GM12891 (cell line): ENCODE results near the gene WEE2.

ENCODE experiments used
- POLR2A ChIP-seq: IDR thresholded peaks from 2 replicates; pipeline ENCODE4 v1.6.1; 2011; ENCODE audit warnings: low read depth, low read length, control low read depth
- POLR2AphosphoS5 ChIP-seq: IDR thresholded peaks from 2 replicates; pipeline ENCODE4 v1.6.1; 2011; ENCODE audit warnings: low read depth, low read length, control low read depth
- SPI1 ChIP-seq: IDR thresholded peaks from 2 replicates; pipeline ENCODE4 v1.6.1; 2011; ENCODE audit warnings: low read depth, low read length, control low read depth

DNA sequence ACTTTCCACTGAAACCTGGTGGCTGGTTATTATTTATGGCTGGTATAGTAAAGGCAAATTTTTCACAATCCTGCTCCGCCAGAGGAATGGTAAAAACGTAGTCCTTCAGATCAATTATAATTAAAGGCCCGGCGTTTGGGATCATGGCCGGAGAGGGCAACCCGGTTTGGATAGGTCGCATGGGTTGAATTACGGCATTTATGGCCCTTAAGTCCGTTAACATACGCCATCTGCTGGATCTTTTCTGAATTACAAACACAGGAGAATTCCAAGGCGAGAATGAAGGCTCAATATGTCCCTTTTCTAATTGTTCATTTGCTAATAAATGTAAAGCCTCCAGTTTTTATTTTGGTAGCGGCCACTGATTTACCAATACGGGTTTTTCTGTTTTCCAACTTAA is 44.5 kb downstream of the WEE2 start:
- TF ChIP-seq POLR2A (no peak), POLR2AphosphoS5 (no peak), SPI1 (no peak)
